SK-N-SH (cell line): ENCODE results near the gene CCDC178. TPM values are rescaled to one million over a fixed set of nuclear protein-coding genes. Genes with fewer than 3 reads are reported as not detected.

Source experiments
- CTCF ChIA-PET: fragments of 300-600, 350-600 bp; formaldehyde crosslinking; extraction: SDS; loops from one replicate; lab custom pipeline; 2021; lab: Yijun Ruan, JAX
- POLR2A ChIA-PET: fragments of 350-600 bp; sonication (Branson Sonifier 250); formaldehyde crosslinking; extraction: SDS; loops from one replicate; lab custom pipeline; 2020; ENCODE audit warnings: antibody characterized with exemption, inconsistent platforms; lab: Yijun Ruan, JAX
- DNase-seq: peaks from one replicate; pipeline ENCODE4 v3.0.0; 2012
- H2AFZ ChIP-seq: fragments of 200-600 bp; sonication (generic); 2 replicates; pipeline ENCODE4 v1.8.1; 2016; ENCODE audit warnings: antibody characterized with exemption, mild to moderate bottlenecking, low read depth
- H3F3A ChIP-seq: fragments of 200-600 bp; sonication (generic); replicated peaks from 2 replicates; pipeline ENCODE3; 2016; ENCODE audit warnings: antibody characterized with exemption, mild to moderate bottlenecking; ENCODE audit not compliant: insufficient read depth
- H3K27ac ChIP-seq, 2 experiments: fragments of 200-500 bp in 1 of 2; fragments of 200-600 bp in 1 of 2; sonication (Bioruptor generic) in 1 of 2; sonication (generic), shearing (Covaris generic) in 1 of 2; 2 replicates each; pipeline versions ENCODE4 v1.5.1 to v1.6.1; 2014 to 2016; ENCODE audit warnings: low read depth in 2 of 2, inconsistent platforms in 1 of 2, low read length in 1 of 2, mild to moderate bottlenecking in 1 of 2, mixed read lengths in 1 of 2
- H3K27me3 ChIP-seq: fragments of 200-600 bp; sonication (generic), shearing (Covaris generic); 2 replicates; pipeline ENCODE4 v1.6.1; 2016; ENCODE audit warnings: mixed run types; ENCODE audit not compliant: insufficient read depth
- H3K36me3 ChIP-seq, 2 experiments: fragments of 200-500 bp in 1 of 2; fragments of 200-600 bp in 1 of 2; sonication (Bioruptor generic) in 1 of 2; sonication (generic) in 1 of 2; replicated peaks in 1 of 2; 2 replicates each; pipeline versions ENCODE3 to v1.5.1; 2014 to 2016; ENCODE audit warnings: low read length in 1 of 2, mild to moderate bottlenecking in 1 of 2; ENCODE audit not compliant: insufficient read depth in 2 of 2, control insufficient read depth in 1 of 2
- H3K4me1 ChIP-seq, 2 experiments: fragments of 200-500 bp in 1 of 2; fragments of 200-600 bp in 1 of 2; sonication (Bioruptor generic) in 1 of 2; sonication (generic), shearing (Covaris generic) in 1 of 2; 2 replicates each; pipeline versions ENCODE4 v1.5.1 to v1.6.1; 2014 to 2016; ENCODE audit warnings: low read depth in 1 of 2, low read length in 1 of 2, mixed run types in 1 of 2; ENCODE audit not compliant: insufficient read depth in 2 of 2, control insufficient read depth in 1 of 2
- H3K4me2 ChIP-seq: fragments of 200-600 bp; sonication (generic), shearing (Covaris generic); 2 replicates; pipeline ENCODE4 v1.6.1; 2017; ENCODE audit warnings: mixed run types
- H3K4me3 ChIP-seq, 2 experiments: fragments of 200-500 bp in 1 of 2; fragments of 200-600 bp in 1 of 2; sonication (Bioruptor generic) in 1 of 2; sonication (generic), shearing (Covaris generic) in 1 of 2; 2 replicates each; pipeline versions ENCODE4 v1.5.1 to v1.8.1; 2014 to 2016; ENCODE audit warnings: low read depth in 2 of 2, inconsistent platforms in 1 of 2, low read length in 1 of 2, mild to moderate bottlenecking in 1 of 2, mixed read lengths in 1 of 2, moderate library complexity in 1 of 2
- H3K79me2 ChIP-seq: fragments of 200-600 bp; sonication (generic); 2 replicates; pipeline ENCODE4 v1.8.1; 2017; ENCODE audit warnings: mild to moderate bottlenecking; ENCODE audit not compliant: insufficient read depth
- H3K9ac ChIP-seq: fragments of 200-600 bp; sonication (generic); 2 replicates; pipeline ENCODE4 v1.6.1; 2017; ENCODE audit warnings: mixed run types
- H3K9me2 ChIP-seq: fragments of 200-600 bp; sonication (generic); 2 replicates; pipeline ENCODE4 v1.6.1; 2017; ENCODE audit warnings: mixed run types
- H3K9me3 ChIP-seq: fragments of 200-600 bp; sonication (generic); 2 replicates; pipeline ENCODE4 v1.6.1; 2017; ENCODE audit warnings: mixed run types, mild to moderate bottlenecking, moderate library complexity
- H4K20me1 ChIP-seq: fragments of 200-600 bp; sonication (generic); 2 replicates; pipeline ENCODE4 v1.6.1; 2017; ENCODE audit warnings: mild to moderate bottlenecking, mixed run types; ENCODE audit not compliant: insufficient read depth
- ELF1 ChIP-seq: IDR thresholded peaks from 2 replicates; pipeline ENCODE4 v1.4.0; 2012
- NRF1 ChIP-seq: IDR thresholded peaks from 2 replicates; pipeline ENCODE4 v1.6.1; 2012; ENCODE audit warnings: low read depth, mild to moderate bottlenecking, low read length
- TAF1 ChIP-seq: IDR thresholded peaks from 2 replicates; pipeline ENCODE4 v1.6.1; 2012; ENCODE audit warnings: low read depth, mild to moderate bottlenecking, low read length, moderate library complexity, borderline replicate concordance
- WGBS: methylation state at CpG from one replicate; pipeline ENCODE4 v1.1.6; 2017; ENCODE audit warnings: low lambda C conversion rate; 5-methylcytosine and 5-hydroxymethylcytosine counted together
- polyA plus RNA-seq, 3 experiments: library from polyadenylated mRNA; depleted of rRNA; stranded (reverse); fragments of >200 nt; gene quantifications; 2 replicates each; pipeline ENCODE4 v1.2.3, GENCODE V29; 2012
- TF ChIP-seq, protein P1 (sequence below): IDR thresholded peaks from 2 replicates; pipeline ENCODE4 v1.4.0; 2012; ENCODE audit warnings: low read depth, borderline replicate concordance
- TF ChIP-seq, protein P2 (sequence below): IDR thresholded peaks from 2 replicates; pipeline ENCODE4 v1.4.0; 2012; ENCODE audit warnings: low read depth, borderline replicate concordance
- TF ChIP-seq, protein P3 (sequence below): IDR thresholded peaks from 2 replicates; pipeline ENCODE4; 2012

CCDC178 gene
- polyA plus RNA-seq, 1 of the 3 experiments (the other 2 are of a cell fraction) = not detected

DNA sequence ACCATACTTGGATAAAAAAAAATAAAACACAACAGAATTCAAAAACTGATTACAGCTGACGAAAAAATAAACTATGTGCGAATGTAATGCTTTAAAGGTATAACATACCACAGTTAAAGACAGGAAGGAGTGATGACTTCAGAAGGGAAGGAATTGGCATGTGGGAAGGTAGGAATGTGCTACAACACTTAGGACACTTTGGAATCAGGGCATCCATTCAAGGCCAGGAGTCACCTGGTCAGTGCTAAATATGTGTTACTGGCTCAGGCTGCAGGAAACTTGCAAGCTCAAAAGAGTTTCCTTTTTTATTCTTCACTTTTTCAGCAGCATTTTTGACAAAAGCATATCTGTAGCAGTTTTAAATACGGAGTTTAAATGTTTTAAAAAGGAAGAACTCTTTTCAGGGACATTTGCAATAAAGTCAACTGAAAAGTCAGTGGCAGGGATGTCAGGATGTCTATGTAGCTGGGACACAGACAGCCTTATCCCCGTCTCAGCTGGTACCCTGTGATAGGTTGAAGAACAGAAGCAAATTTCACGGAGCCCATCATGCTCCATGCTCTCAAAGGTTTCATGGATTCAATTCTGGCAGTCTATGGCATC is 529.7 kb downstream of the CCDC178 start (continued):
- no peak for TF ChIP-seq NRF1
- TF ChIP-seq, protein P1, sequence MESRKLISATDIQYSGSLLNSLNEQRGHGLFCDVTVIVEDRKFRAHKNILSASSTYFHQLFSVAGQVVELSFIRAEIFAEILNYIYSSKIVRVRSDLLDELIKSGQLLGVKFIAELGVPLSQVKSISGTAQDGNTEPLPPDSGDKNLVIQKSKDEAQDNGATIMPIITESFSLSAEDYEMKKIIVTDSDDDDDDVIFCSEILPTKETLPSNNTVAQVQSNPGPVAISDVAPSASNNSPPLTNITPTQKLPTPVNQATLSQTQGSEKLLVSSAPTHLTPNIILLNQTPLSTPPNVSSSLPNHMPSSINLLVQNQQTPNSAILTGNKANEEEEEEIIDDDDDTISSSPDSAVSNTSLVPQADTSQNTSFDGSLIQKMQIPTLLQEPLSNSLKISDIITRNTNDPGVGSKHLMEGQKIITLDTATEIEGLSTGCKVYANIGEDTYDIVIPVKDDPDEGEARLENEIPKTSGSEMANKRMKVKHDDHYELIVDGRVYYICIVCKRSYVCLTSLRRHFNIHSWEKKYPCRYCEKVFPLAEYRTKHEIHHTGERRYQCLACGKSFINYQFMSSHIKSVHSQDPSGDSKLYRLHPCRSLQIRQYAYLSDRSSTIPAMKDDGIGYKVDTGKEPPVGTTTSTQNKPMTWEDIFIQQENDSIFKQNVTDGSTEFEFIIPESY = no peak
- TF ChIP-seq, protein P2, sequence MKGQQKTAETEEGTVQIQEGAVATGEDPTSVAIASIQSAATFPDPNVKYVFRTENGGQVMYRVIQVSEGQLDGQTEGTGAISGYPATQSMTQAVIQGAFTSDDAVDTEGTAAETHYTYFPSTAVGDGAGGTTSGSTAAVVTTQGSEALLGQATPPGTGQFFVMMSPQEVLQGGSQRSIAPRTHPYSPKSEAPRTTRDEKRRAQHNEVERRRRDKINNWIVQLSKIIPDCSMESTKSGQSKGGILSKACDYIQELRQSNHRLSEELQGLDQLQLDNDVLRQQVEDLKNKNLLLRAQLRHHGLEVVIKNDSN = no peak
- no peak for TF ChIP-seq TAF1
- no peak for TF ChIP-seq ELF1

DNA sequence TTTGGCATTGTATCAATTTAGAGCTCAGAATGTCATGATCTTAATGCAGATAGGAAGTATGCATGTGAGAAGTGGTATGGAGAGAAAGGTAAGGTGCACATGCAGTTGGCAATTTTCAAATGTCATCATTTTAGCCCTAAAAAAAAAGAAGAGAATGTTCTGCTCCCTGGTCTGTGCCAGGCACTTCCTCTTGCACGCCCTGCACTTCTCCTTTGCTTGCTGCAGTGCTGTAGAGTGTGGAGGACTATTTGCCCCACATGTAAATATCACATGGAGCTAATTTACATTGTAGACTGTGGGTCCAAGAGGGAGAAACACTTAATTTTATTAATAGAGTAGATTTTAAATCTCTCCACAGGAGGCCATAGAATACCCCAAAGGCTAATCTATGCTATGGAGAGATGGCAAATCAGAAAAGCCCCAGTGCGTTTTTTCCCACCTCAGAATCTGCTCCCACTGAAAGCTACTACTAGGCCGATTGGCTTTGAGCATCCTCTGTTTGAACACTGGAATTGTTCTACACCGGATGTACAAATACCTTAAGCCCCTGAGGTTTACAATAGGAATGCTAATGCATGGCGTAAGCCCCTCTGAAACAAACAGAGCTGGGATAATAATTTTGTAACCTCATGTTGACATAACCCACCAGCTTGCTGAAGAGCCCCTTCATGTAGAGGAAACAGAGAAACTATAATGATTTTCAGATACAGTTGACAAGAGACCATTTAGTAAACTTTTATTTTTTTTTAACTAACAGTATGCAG is 530.5 kb downstream of the CCDC178 start:
- Histone ChIP-seq H3K9ac (no peak overlapping the region), H3K4me2 (no peak overlapping the region)
- POLR2A ChIA-PET = no interaction called here

More for the DNA sequence above, 530.5 kb downstream of the CCDC178 start:
- CTCF ChIA-PET = interaction anchor here (1.2 kb wide), 1 partner anchor 11 kb away, joined by 3 read pairs; no protein-coding TSS in a partner anchor
- no peaks in the 10 kb centered on the region for H4K20me1 ChIP-seq
- WGBS = 69% methylated on average over 3 of the region's 5 CpGs
- H3F3A ChIP-seq = peaks cover 15% of the 10 kb centered on the region
- H3K9me3 ChIP-seq = no peaks in the 10 kb centered on the region
- DNase-seq = no peak
- no peaks in the 10 kb centered on the region for H3K27me3 ChIP-seq
- no peaks in the 10 kb centered on the region for H3K9me2 ChIP-seq
- H2AFZ ChIP-seq = no peak overlapping the region
- H3K4me3 ChIP-seq = no peak overlapping the region
- no peaks in the 10 kb centered on the region for H3K79me2 ChIP-seq
- peaks cover 0 to 10% of the 10 kb centered on the region in 2 experiments; a peak in 2 of 4 replicates for H3K4me1 ChIP-seq
- TF ChIP-seq, protein P1 = no peak
- TF ChIP-seq, protein P3, sequence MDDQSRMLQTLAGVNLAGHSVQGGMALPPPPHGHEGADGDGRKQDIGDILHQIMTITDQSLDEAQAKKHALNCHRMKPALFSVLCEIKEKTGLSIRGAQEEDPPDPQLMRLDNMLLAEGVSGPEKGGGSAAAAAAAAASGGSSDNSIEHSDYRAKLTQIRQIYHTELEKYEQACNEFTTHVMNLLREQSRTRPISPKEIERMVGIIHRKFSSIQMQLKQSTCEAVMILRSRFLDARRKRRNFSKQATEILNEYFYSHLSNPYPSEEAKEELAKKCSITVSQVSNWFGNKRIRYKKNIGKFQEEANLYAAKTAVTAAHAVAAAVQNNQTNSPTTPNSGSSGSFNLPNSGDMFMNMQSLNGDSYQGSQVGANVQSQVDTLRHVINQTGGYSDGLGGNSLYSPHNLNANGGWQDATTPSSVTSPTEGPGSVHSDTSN = no peak
- TF ChIP-seq NRF1 = no peak
- no peak overlapping the region for H3K27ac ChIP-seq
- no peaks in the 10 kb centered on the region for H3K36me3 ChIP-seq
